SIG-M5 treated with dmso at 0.1 percent for 504 hours (cell line): Measurements from ENCODE around the gene UMAD1.
A peak's percentile ranks its signal among the peaks of the same experiment; 100 is the strongest.

Source experiments
- DNase-seq: peaks from one replicate; lab custom pipeline; 2025; ENCODE audit not compliant: unreplicated experiment; lab: John Stamatoyannopoulos, UW

UMAD1 gene

GRCh38 chr7:7870555-7870954, 230.0 kb downstream of the UMAD1 start:
- no peak for DNase-seq

- no peak for DNase-seq
These were observed 235.9 kb downstream of the UMAD1 start for GRCh38 chr7:7876419-7876818.

GRCh38 chr7:7881581-7881980, 241.0 kb downstream of the UMAD1 start:
- DNase-seq, result no peak

- peak; percentile 3 for DNase-seq
These were observed 242.3 kb downstream of the UMAD1 start for GRCh38 chr7:7882888-7883287.

GRCh38 chr7:7883394-7883793, 242.8 kb downstream of the UMAD1 start:
- no peak for DNase-seq

GRCh38 chr7:7884855-7885254, 244.3 kb downstream of the UMAD1 start:
- no peak for DNase-seq

GRCh38 chr7:7889791-7890568, 249.4 kb downstream of the UMAD1 start:
- DNase-seq, result no peak

GRCh38 chr7:7895004-7895650, 254.6 kb downstream of the UMAD1 start:
- no peak for DNase-seq

GRCh38 chr7:7895754-7896153, 255.2 kb downstream of the UMAD1 start:
- DNase-seq, result no peak

- no peak for DNase-seq
These were observed 257.0 kb downstream of the UMAD1 start for GRCh38 chr7:7897509-7897908.

- no peak for DNase-seq
These were observed 257.5 kb downstream of the UMAD1 start for GRCh38 chr7:7897949-7898515.

GRCh38 chr7:7902845-7903244, 262.3 kb downstream of the UMAD1 start:
- no peak for DNase-seq

- no peak for DNase-seq
These were observed 266.8 kb downstream of the UMAD1 start for GRCh38 chr7:7907306-7907705.

GRCh38 chr7:7908622-7909145, 268.1 kb downstream of the UMAD1 start:
- DNase-seq, result no peak

- no peak for DNase-seq
These were observed 268.8 kb downstream of the UMAD1 start for GRCh38 chr7:7909376-7909775.

- peak; percentile 76 for DNase-seq
These were observed 271.0 kb downstream of the UMAD1 start for GRCh38 chr7:7911369-7912123.

- no peak for DNase-seq
These were observed 272.4 kb downstream of the UMAD1 start for GRCh38 chr7:7912937-7913336.

- no peak for DNase-seq
These were observed 273.0 kb downstream of the UMAD1 start for GRCh38 chr7:7913504-7913903.

- DNase-seq, result no peak
These were observed 274.0 kb downstream of the UMAD1 start for GRCh38 chr7:7914547-7914946.

GRCh38 chr7:7916064-7916463, 275.5 kb downstream of the UMAD1 start:
- DNase-seq, result no peak

- no peak for DNase-seq
These were observed 277.0 kb downstream of the UMAD1 start for GRCh38 chr7:7917593-7917992.
